Measurements from ENCODE around the gene TRHDE.

TRHDE gene

DNA sequence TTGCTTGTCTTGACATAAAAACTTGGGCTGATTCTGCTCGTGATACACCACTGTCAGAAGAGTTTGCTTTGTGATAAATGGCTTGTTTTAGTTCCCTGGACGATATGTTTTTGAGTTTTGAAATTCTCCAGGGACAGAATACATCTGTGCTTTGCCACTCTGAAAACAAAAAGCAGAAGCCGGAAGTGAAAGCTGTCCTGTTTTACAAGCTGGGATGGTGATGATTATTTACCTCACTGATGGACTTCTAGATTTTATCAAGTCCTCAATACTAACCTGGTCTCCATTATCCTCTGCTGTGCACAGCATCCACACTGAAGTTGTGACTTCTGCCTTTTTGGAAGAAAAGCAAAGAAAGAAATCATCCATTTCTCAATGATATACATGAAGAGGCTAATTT, 251.6 kb downstream of the TRHDE start:
- peak; percentile 11 for DNase-seq

DNA sequence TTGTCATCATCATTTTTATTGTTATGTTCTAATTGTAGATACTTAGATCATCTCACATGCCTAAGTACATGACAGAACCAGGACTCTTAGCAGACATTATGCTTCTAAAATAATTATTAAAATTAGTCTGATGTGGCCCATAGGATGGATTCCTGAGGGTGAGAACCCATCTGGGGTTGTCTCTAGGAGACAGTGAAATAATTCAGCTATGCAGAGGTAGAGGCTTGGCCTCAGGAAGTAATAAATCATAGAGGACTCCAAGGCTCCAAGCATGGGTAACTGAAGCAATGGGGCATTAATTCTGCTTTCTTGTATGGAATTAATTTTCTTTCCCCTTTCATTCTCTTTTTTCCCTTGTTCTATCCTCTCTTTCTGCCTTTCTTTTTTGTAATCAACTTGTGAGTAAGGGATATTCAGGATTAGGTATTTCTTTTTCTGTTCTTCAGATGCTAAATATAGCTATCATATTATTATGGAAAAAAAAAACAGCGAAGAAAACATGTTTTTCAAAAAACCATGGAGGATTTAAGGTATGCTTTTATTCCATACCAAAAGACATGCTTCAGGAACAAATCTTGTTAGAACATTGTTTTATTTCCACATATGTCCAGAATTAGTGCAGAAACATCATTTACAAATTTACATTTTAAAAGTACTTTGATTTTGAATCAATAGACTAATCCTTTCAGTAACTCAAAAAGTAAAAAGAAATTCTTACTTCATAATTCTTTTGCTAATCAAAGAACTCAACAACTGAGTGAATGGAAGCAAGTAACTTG, 263.2 kb downstream of the TRHDE start:
- DNase-seq = no peak

DNA sequence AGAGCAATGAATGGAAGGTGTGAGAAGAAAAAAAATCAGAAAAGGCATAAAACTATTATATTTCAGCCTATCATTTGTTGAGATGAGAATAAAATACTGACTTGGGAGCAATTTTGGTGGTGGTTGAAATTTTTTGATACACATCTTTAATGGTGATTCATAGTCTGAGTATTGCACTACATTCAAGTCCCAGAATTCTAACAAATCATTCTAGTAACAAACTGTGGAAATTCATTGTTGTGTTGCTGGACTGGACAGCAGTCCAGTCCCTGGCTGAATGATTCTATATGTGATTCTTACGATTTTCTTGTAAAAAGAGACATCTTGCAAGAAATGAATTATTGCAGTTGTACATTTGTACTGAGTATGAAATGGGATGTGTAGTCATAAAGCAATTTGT, 268.6 kb downstream of the TRHDE start:
- DNase-seq = no peak

DNA sequence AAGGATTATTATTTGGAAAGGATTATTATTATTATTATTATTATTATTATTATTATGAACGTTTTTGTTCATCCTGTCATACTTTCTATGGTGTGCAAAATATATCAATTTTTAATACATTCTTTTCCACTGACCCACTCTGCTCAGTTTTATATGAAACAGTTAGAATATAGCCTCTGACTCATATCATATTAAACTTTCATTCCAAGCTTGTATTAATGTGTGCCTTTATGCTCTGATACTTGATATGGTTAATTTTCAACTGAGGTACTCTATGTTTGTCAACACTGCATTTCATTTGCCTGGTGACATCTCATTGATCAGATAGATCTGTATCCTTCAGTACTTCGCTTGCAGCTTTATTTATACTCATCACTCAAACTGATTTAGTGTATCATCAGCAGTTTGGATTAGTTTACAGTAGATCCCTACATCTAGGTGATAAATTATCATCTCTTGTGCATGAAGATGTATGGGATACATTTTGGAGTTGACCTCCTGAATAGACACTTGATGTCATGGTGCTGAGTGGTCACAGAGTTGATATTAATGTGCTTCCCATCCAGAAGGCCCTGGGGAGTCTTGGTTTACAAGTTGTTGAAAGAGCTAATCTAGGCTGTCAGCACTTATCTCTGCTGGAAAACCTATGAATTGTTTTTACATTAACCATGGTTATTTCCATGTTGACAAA, 271.8 kb downstream of the TRHDE start:
- no peak for DNase-seq

DNA sequence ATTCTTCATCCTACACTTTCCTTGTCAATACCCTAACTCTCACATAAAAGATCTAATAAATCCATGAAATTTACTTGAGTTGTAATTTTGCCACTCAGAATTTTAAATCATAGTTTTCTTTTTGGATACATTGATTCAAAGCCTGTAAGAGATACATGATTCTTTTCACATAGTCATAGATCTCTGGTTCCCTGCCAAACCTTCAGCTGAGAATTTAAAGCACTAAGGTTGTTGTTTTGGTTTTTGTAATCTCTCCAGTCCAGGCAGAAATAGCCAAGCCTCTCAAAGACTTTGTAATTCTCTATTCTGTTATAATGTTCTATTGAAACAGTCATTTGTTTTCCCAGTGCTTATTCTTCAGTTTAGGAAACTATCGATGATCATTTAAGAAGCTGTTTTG, 273.9 kb downstream of the TRHDE start:
- peak; percentile 41 for DNase-seq

DNA sequence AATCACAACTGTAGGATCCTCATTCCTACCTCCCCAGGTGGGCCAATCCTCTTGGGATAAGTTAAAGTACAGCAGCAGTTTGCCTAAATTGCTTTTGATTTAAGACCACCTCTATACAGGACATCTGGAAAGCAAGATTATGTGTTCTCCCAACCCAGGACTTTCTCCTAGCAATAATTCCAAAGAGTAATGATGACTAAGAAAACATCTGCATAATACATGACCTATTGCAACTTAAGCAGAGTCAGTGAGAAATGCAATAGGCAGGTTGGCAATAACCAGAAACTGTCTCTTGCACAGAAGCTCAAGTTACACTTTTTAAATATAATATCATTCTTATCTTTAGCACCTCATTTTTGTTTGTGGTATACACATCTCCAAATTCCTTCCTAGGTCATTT, 275.4 kb downstream of the TRHDE start:
- DNase-seq = no peak

DNA sequence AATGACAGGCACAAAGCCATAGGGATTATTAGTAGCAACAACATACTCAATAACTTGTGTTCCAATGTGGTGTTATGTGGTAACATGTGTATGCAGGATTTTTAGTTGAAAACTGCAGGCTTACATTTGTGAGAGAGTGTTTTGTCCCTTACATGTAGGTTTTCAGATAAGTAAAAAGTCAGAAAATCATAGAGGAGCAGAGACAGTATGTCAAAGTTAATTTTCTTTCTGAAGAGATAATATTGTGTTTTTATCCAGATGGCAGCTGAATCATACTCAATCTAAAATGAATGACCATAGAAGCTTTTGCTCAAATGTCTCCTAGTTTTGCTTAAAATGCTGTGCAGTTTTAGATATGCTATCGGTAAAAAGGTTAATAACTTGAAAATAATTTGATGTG, 277.0 kb downstream of the TRHDE start:
- no peak for DNase-seq

DNA sequence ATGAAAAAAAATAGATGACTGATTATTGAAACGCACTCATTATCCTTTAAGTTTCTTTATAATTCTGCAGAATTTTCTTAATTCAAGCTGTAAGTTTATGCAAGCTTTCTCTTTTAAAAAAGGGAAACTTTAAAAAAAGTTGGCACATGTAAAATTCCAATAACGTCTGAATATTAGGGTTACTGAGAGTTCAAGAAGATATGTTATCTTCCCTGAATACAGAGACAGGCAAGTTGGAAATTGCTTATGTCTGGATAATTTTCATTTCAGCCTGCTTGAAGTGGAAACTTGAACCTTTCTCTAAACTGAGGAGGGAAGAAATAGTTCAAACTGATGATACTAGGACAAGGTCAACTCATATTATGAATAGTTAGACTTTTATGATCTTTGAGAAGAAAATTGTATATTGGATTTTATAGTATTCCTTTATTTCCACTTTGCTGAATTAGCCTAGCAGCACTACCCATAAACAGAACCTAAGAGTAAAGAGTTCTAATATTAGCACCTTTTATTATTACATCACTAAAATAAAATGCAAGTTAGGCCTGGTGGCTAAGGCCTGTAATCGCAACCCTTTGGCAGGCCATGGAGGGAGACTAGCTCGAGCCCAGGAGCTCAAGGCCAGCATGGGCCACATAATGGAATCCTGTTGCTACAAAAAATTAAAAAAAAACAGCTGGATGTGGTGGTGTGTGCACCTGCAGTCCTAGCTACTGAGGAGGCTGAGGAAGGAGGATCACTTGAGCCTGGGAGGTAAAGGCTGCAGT, 288.0 kb downstream of the TRHDE start:
- DNase-seq = no peak

DNA sequence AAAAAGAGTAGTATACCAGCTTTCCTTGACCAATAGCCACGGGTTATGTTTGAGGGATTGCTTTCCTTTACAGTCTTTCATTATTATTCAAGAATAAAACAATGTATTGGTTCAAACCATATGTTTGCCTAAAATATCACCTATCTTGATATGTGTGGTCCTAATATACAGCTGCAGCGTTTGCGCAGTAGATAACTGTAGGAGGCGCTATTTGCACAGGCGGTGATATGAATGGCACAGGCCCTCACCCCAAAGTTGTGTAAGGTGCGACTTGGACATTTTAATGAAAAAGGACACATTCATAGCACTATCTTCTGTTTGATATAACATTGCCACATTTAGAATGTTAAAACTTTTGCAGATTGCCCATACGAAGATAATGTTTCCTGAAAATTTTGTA, 298.4 kb downstream of the TRHDE start:
- peak; percentile 21 for DNase-seq

DNA sequence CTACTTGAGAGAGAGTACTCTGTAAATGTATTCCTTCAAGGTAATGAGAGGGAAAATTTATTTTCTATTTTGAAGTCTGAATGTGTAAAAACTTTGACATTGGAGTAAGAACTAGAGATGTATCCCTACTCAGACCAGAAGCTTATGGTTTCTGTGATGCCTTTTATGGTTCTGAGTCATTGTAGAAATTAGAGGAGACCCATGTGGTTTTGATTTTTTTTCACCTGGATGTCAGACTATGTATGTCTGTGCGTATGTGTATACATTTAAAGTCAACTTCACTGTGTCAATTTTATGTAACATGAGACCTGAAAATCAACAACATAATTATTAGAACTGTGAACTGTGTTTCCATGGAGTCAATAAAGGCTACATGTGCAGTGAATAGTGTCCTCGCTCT, 302.0 kb downstream of the TRHDE start:
- no peak for DNase-seq

DNA sequence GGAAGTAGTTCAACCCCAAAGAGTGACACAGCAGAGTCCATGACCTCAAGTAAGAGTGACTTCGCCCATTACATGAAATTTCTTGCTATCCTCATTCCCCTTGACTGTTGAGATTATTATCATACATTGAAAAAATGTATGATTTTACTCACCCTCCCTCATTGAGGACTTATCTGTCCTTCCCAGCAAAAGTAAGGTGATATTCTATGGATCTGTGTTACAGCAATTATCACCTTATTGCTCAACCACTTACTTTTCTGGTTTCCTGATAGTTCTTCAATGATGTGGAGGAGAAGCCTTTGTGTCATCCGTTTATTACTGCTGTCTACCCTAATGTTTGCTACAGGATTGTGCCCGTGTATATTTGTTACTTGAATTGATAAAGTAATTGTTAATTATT, 306.2 kb downstream of the TRHDE start:
- peak; percentile 88 for DNase-seq

DNA sequence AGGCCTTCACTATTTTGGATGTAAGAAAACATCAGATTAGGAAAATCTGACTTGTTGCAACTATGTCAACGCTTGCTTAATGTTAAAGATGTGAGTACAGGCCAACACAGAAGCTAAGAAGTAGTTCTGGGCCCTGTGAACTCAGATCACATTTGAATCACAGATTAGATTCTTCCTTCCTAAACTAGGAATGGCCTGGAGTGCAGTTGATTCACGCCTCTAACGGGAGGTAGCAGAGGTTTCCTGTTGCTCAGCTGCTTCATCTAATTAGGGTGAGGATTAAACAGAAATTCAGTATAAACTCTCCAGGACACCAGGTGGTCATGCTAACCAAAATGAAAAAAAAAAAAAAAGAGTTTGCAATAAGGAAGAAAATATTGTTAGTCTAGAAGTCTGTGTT, 314.3 kb downstream of the TRHDE start:
- no peak for DNase-seq

DNA sequence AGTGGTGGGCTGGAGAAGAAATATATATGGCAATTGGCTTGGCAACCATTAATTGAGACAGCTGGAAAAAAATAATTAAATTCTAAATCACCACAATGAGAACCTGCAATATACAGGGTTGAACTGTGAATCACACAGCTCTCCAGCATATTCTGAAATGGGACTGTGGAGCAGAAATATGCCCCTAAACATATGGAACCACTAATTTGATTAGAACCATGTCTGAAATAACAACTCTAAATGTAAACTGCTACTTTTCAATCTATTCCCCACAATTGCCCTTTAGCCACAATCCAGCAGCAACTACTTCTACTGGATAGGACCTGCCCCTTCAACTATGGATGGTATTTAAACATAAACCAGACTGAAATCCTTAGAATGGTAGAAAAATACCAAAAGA, 330.4 kb downstream of the TRHDE start:
- DNase-seq = no peak

DNA sequence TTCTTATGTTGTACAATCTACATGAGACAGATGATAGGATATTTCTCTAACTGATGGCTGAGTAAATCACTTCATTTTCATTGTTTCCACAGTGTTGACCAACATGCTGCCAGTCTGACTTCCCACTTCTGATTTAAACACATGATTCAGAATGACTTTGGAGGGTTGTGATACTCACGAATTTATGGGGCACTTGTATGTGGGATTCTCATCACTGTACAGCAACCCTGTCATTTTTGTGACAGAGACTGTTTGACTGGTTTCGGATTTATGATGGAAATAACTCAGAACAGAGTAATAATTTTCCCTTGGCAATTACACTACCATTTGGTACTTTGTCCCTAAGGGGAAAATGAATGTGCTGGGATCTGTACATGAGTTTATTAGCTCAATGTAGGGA, 333.8 kb downstream of the TRHDE start:
- no peak for DNase-seq

DNA sequence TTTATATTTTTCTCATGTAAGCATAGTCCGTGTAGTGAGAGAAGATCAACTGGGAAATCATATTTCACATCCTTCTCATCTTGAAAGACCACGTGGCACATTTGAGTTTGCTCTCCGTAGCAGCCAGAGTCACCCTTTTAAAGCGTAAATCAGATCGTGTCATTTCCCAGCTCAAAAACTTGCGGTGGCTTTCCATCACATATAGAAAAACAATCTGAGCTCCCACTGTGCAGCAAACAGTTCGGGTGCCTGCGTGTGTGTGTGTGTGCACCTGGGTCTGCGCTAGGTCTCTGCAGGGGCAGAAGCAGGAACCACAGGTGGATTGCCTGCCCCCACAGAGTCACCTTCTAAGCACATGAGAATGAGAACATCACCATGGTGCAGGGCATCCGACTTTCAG, 338.2 kb downstream of the TRHDE start:
- DNase-seq = no peak

DNA sequence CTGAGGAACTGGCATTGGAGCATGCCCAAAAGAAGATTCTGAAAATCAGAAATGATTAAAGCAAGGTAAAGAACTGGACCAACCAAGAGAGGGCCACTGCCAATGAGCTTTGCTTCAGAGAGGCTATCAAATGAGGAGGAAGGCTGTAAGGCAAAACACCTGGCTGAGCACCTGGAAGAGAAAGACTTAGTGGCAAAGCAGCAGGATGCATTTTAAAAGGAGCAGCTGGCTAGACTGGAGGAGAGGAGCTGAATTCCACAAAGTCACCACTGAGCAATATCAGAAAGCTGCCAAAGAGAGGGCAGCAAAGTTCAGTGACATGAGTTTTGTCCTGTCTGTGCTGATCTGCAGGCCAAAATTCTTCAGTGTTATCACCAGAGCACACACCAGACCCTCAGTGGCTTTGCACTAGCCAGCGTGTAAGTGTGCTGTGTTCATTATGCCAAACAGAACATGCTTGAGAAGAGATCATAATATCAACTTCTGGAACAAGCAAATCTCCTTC, 338.7 kb downstream of the TRHDE start:
- peak; percentile 74 for DNase-seq

DNA sequence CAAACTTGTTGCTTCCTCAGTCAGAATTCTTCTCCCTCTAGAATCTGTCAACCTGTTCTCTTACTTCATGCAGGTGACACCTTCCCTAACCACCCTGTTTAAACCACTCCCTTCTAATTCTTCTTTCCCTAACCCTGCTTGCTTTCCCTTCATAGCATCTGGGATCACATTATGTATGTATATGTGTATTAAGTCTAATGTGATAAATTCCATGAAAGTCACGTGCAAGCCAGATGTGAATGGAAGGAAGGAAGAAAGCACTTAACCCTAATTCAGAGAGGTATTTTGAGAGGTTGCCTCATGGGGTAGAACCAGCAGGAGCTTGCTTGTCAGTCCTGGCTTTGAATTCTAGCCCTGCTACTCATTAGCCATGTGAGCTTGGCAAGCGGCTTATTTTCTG, 340.0 kb downstream of the TRHDE start:
- DNase-seq = no peak

DNA sequence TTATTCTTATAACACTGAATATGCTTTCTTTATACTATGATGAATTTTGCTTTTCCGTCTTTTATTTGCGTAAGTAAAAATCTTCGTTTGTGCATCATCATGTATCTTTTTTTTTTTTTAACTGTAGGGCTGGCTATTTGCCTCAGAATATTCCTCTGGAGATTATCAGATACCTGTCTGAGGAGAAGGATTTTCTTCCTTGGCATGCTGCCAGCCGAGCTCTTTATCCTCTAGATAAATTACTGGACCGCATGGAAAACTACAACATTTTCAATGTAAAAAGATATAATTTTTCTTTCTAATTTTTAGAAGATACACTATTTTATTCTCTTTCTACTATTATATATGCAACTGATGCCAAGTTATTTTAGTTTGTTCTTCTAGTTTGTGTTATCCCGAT, 346.6 kb downstream of the TRHDE start:
- DNase-seq = no peak

DNA sequence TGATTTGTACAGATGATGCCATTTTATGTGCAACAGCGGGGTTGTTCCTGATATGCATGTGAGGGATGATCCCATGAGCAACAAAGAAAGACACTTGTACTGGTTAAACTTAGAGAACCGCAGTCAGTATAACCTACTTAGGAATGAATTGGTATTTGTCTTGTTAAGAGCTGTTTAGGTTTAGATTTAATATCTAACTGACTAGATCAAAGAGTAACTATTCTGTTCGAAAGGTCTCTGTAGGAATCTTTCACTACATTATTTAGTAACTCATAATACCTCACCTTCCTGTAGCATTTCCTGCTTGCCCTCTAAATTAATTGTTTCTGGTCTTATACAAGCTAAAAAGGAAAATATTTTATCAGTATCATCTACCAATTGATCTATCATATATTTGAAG, 350.4 kb downstream of the TRHDE start:
- DNase-seq = no peak

DNA sequence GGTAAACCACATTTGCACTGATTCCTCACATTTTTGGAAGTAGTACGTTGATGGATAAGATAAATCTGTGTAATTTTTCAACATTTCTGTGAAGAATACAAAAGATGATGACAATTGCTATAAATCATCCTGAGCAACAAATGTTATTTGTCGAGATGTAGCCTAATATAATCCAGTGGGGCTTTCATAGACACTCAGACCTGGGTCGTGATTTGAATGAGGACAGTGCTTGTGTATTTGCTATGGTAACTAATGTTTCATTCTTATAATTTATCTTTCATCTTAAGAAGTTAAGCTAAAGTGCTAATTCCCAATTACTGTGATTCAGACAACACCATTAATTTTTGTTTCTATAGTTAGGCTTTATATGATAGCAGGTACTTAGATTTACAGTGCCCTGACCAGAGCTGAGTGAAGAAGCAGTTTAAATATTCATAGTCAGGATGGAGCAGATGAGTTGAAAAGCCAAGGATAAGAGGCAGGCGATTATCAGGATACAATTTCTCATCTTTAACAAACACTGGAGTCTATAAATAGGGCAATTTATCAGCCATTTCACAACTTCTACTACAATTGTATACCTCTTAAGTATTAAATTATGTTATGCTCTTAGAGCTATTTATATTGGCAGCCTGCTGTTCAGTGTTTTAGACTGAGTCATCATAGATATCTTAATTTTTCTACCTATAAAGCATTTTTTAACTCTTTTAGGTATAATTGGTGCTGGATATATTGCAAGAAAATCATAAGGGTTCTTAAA, 359.9 kb downstream of the TRHDE start:
- no peak for DNase-seq

DNA sequence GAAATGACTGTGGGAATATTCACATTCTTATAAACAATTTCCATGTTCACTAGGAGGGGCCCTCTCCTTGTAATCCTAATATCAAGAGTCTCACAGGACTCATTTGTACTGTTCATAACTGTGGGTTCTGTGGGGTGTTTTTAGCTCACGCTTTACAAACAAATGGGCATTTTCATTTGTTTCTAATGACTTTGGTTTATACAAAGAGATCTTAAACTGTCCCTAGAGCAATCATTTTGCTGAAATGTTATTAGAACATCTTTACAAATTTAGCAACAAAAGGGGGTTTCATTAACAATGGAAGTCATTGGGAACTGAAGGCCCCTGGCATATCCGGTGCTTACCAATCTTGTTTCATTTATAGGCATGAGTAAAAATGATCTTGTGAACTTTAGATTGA, 370.5 kb downstream of the TRHDE start:
- DNase-seq = no peak

DNA sequence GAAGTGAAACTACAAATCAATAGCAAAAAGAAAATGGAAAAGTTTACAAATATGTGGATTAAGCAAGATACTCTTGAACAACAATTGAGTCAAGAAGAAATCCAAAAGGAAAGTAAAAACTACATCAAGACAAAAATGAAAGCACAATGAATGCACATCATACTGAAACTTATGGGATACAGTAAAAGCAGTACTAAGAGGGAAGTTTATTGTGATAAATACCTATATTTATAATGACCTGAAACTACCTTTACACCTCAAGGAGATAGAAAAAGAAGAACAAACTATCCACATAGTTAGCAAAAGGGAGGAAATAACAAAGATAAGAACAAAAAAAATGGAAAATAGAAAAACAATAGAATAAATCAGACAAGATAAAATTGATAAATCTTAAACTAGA, 375.0 kb downstream of the TRHDE start:
- DNase-seq = no peak

DNA sequence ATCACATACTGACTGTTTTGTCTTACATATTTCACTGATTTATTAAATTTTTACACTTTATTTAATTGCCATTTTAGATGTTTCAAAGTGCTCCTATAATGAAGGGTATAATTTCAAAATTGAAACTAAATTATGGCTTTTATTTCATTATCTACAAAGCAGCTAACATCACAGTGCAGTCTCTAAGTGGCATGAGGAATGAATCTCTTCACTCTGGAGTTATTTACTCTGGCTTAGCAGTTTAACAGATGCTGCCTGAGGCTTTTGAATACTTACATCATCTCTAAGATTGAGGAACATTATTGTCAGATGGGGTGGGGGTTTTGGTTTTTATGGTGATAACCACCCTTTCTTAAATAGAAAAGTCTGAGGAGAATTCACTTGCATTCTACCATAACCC, 386.4 kb downstream of the TRHDE start:
- peak; percentile 18 for DNase-seq
